GM23338 (cell line): ENCODE data around the gene FCHSD2. TPM values are rescaled to one million over a fixed set of nuclear protein-coding genes. Genes with fewer than 3 reads are reported as not detected.

Experiments
- ATAC-seq: fragments of 200-7000 bp; cut with Tn5 transposase; 3 replicates; pipeline ENCODE4 v1.9.1; 2020
- DNase-seq: peaks from one replicate; pipeline ENCODE4 v3.0.0-alpha.2; 2015; ENCODE audit warnings: low spot score
- H2AFZ ChIP-seq: fragments of 200-600 bp; sonication (generic); 2 replicates; pipeline ENCODE4 v1.8.0; 2016; ENCODE audit warnings: antibody characterized with exemption, mild to moderate bottlenecking, moderate library complexity
- H3F3A ChIP-seq: fragments of 200-600 bp; sonication (generic); replicated peaks from 2 replicates; pipeline ENCODE4 v1.8.0; 2017; ENCODE audit warnings: antibody characterized with exemption, mixed run types, low read depth
- H3K27ac ChIP-seq: fragments of 200-600 bp; sonication (generic); 2 replicates; pipeline ENCODE4 v1.6.1; 2016; ENCODE audit warnings: low read depth
- H3K27me3 ChIP-seq: fragments of 200-600 bp; sonication (generic); 2 replicates; pipeline ENCODE4 v1.8.0; 2016; ENCODE audit warnings: mild to moderate bottlenecking, mixed run types, moderate library complexity; ENCODE audit not compliant: insufficient read depth
- H3K36me3 ChIP-seq: fragments of 200-600 bp; sonication (generic); 2 replicates; pipeline ENCODE4 v1.8.0; 2016; ENCODE audit warnings: mild to moderate bottlenecking; ENCODE audit not compliant: insufficient read depth
- H3K4me1 ChIP-seq: fragments of 200-600 bp; sonication (generic); 2 replicates; pipeline ENCODE4 v1.8.0; 2016; ENCODE audit warnings: mild to moderate bottlenecking, moderate library complexity; ENCODE audit not compliant: insufficient read depth
- H3K4me2 ChIP-seq: fragments of 200-600 bp; sonication (generic); 2 replicates; pipeline ENCODE4 v1.7.1; 2017; ENCODE audit warnings: mixed run types
- H3K4me3 ChIP-seq: fragments of 200-600 bp; sonication (generic); 2 replicates; pipeline ENCODE4 v1.6.1; 2016; ENCODE audit warnings: mixed run types
- H3K79me2 ChIP-seq: fragments of 200-600 bp; sonication (generic); replicated peaks from 2 replicates; pipeline ENCODE4 v1.8.0; 2017; ENCODE audit warnings: mild to moderate bottlenecking; ENCODE audit not compliant: insufficient read depth
- H3K9me2 ChIP-seq: fragments of 200-600 bp; sonication (generic); 2 replicates; pipeline ENCODE4 v1.8.0; 2017; ENCODE audit not compliant: insufficient read depth
- H4K20me1 ChIP-seq: fragments of 200-600 bp; sonication (generic); replicated peaks from 2 replicates; pipeline ENCODE4 v1.8.0; 2017; ENCODE audit warnings: mild to moderate bottlenecking; ENCODE audit not compliant: insufficient read depth
- H3K27ac Mint-ChIP-seq: 2 replicates; pipeline ENCODE4 v1.8.0; 2020; ENCODE audit warnings: inconsistent platforms, mild to moderate bottlenecking, moderate library complexity, mixed read lengths
- H3K27me3 Mint-ChIP-seq: 3 replicates; pipeline ENCODE4 v1.8.0; 2022; ENCODE audit warnings: low read depth, mild to moderate bottlenecking, moderate library complexity, mixed read lengths, inconsistent platforms; ENCODE audit not compliant: insufficient read depth, poor library complexity
- H3K36me3 Mint-ChIP-seq: 3 replicates; pipeline ENCODE4 v1.8.0; 2021; ENCODE audit warnings: low read depth, mild to moderate bottlenecking, inconsistent platforms, moderate library complexity, mixed read lengths
- H3K4me1 Mint-ChIP-seq: 3 replicates; pipeline ENCODE4 v1.8.0; 2020; ENCODE audit warnings: mild to moderate bottlenecking, inconsistent platforms, mixed read lengths
- H3K4me3 Mint-ChIP-seq: 3 replicates; pipeline ENCODE4 v1.8.0; 2021; ENCODE audit warnings: moderate library complexity, mild to moderate bottlenecking, inconsistent platforms, mixed read lengths
- H3K9me3 Mint-ChIP-seq: 3 replicates; pipeline ENCODE4 v1.8.0; 2020; ENCODE audit warnings: moderate library complexity, mild to moderate bottlenecking, inconsistent platforms, mixed read lengths
- EZH2 ChIP-seq: fragments of 200-600 bp; sonication (generic); IDR thresholded peaks from one replicate; pipeline ENCODE4 v1.8.0; 2017; ENCODE audit warnings: antibody characterized with exemption, mild to moderate bottlenecking, low read depth; ENCODE audit not compliant: unreplicated experiment
- JUNB ChIP-seq: IDR thresholded peaks from one replicate; pipeline ENCODE4 v1.6.1; 2016; ENCODE audit warnings: antibody characterized with exemption; ENCODE audit not compliant: unreplicated experiment
- POLR2AphosphoS5 ChIP-seq: IDR thresholded peaks from 2 replicates; pipeline ENCODE4 v1.6.1; 2016; ENCODE audit warnings: antibody characterized with exemption, low read depth
- ZNF331 ChIP-seq: fragments of 250-450 bp; sonication (Bioruptor Pico); IDR thresholded peaks from 2 replicates; pipeline ENCODE4 v1.5.0; 2020; ENCODE audit warnings: low read depth, mild to moderate bottlenecking, moderate library complexity
- polyA plus RNA-seq: library from polyadenylated mRNA; unstranded; fragments of >200 nt; fragmentation: Nextera tagmentation; extraction: Ambion mirVana; gene quantifications from 2 replicates; pipeline ENCODE4 v1.2.1, GENCODE V29; 2016
- total RNA-seq: library from RNA; depleted of rRNA; stranded (reverse); fragments of >200 nt; shearing (Covaris generic); gene quantifications from 2 replicates; pipeline ENCODE4 v1.2.3, GENCODE V29; 2014
- TF ChIP-seq, protein P1 (sequence below): IDR thresholded peaks from 2 replicates; pipeline ENCODE4 v1.6.1; 2016; ENCODE audit warnings: antibody characterized with exemption
- TF ChIP-seq, protein P2 (sequence below): IDR thresholded peaks from one replicate; pipeline ENCODE4 v1.6.1; 2018; ENCODE audit warnings: antibody characterized with exemption; ENCODE audit not compliant: unreplicated experiment

The FCHSD2 gene
- total and polyA plus RNA-seq, 2 experiments from 2014 or later = 3.6 to 5.2 TPM

DNA sequence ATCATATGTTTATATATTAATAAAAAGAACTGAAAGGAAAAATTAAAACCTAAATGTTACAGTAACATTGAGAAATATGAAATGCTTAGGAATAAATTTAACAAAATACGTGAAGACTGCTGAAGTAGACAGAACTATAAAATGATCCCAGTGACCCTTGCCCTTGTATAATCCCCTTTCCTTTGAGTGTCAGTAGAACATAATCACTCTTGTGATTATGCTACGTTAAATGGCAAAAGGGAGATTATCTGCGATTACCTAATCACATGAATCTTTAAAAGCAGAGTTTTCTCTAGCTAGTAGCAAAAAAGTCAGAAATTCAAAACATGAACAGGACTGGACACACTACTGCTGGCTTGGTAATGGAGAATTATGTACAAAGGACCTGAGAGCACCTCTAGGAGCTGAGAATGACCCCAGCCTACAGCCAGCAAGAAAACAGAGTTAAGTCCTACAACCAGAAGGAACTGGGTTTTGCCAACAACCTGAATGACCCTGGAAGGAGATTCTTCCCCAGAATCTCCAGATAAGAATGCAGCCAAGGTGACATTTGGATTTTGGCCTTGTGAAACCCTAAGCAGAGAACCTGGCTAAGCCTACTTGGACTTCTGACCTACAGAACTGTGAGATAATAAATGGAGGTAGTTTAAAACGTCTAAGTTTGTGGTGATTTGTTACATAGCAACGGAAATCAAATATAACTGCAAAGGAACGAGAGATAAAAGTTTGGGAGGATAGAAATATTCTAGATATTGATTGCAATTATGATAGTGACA, 170.7 kb downstream of the FCHSD2 start:
- no peak overlapping the region for H2AFZ ChIP-seq
- no peak overlapping the region for H3K27ac ChIP-seq
- H3K4me3 Mint-ChIP-seq = no peak overlapping the region
- H3K4me1 Mint-ChIP-seq = no peaks in the 10 kb centered on the region
- ATAC-seq = no peak
- no peaks in the 10 kb centered on the region for H3F3A ChIP-seq
- no peak for DNase-seq
- no peaks in the 10 kb centered on the region for H3K27me3 ChIP-seq
- H3K9me2 ChIP-seq = no peaks in the 10 kb centered on the region
- H3K4me3 ChIP-seq = no peak overlapping the region
- H3K36me3 ChIP-seq = no peaks in the 10 kb centered on the region
- H3K4me2 ChIP-seq = no peak overlapping the region
- H3K9me3 Mint-ChIP-seq = peaks cover 1% of the 10 kb centered on the region; the same call in 2 of the 3 replicates
- peaks cover under 1% of the 10 kb centered on the region; the same call in 1 of the 3 replicates for H3K36me3 Mint-ChIP-seq
- TF ChIP-seq ZNF331 (no peak), EZH2 (no peak), POLR2AphosphoS5 (no peak)
- TF ChIP-seq, protein P1, sequence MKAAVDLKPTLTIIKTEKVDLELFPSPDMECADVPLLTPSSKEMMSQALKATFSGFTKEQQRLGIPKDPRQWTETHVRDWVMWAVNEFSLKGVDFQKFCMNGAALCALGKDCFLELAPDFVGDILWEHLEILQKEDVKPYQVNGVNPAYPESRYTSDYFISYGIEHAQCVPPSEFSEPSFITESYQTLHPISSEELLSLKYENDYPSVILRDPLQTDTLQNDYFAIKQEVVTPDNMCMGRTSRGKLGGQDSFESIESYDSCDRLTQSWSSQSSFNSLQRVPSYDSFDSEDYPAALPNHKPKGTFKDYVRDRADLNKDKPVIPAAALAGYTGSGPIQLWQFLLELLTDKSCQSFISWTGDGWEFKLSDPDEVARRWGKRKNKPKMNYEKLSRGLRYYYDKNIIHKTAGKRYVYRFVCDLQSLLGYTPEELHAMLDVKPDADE = no peak
- no peaks in the 10 kb centered on the region; the same call in 1 of the 2 replicates for H4K20me1 ChIP-seq
- H3K79me2 ChIP-seq = no peaks in the 10 kb centered on the region
- no peaks in the 10 kb centered on the region for H3K4me1 ChIP-seq
- no peak overlapping the region for H3K27ac Mint-ChIP-seq
- no peaks in the 10 kb centered on the region for H3K27me3 Mint-ChIP-seq

DNA sequence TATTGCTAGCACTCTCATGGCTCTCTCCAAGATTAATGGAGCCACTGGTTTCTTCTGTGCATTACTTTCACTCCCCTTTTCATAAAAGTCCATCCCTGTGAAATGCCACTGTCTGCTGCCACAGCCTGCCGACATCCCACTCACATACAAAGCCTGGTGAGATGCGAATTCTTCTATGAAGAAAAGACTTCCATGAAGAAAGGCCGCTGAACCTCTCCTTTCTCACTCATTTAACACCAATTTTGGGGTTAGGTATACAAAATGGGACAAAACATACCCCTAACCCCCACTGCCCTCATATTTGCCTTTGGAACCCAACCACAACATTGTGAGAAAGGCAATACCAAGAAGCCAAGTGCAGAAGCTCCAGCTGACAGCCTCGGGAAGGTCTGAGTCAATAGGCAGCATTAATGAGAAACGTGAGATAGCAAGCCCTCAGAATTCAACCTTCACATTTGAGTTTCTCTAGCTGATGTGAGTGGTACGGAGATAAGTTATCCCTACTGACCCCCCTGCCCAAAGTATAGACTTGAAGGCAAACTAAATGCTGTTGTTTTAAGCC, 171.5 kb downstream of the FCHSD2 start:
- DNase-seq = no peak
- no peak overlapping the region for H3K4me3 Mint-ChIP-seq
- H3K4me1 ChIP-seq = no peaks in the 10 kb centered on the region
- no peak overlapping the region for H3K27ac Mint-ChIP-seq
- no peaks in the 10 kb centered on the region; the same call in 1 of the 2 replicates for H4K20me1 ChIP-seq
- TF ChIP-seq, protein P2, sequence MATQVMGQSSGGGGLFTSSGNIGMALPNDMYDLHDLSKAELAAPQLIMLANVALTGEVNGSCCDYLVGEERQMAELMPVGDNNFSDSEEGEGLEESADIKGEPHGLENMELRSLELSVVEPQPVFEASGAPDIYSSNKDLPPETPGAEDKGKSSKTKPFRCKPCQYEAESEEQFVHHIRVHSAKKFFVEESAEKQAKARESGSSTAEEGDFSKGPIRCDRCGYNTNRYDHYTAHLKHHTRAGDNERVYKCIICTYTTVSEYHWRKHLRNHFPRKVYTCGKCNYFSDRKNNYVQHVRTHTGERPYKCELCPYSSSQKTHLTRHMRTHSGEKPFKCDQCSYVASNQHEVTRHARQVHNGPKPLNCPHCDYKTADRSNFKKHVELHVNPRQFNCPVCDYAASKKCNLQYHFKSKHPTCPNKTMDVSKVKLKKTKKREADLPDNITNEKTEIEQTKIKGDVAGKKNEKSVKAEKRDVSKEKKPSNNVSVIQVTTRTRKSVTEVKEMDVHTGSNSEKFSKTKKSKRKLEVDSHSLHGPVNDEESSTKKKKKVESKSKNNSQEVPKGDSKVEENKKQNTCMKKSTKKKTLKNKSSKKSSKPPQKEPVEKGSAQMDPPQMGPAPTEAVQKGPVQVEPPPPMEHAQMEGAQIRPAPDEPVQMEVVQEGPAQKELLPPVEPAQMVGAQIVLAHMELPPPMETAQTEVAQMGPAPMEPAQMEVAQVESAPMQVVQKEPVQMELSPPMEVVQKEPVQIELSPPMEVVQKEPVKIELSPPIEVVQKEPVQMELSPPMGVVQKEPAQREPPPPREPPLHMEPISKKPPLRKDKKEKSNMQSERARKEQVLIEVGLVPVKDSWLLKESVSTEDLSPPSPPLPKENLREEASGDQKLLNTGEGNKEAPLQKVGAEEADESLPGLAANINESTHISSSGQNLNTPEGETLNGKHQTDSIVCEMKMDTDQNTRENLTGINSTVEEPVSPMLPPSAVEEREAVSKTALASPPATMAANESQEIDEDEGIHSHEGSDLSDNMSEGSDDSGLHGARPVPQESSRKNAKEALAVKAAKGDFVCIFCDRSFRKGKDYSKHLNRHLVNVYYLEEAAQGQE = no peak
- TF ChIP-seq ZNF331 (no peak), JUNB (no peak)
- TF ChIP-seq, protein P1 = no peak
- H3K4me1 Mint-ChIP-seq = no peaks in the 10 kb centered on the region
- no peak for ATAC-seq
- H3K27ac ChIP-seq = no peak overlapping the region
- H3K9me2 ChIP-seq = no peaks in the 10 kb centered on the region
- H3K27me3 Mint-ChIP-seq = no peaks in the 10 kb centered on the region
- no peak overlapping the region for H3K4me2 ChIP-seq
- H3K4me3 ChIP-seq = no peak overlapping the region
- H3F3A ChIP-seq = no peaks in the 10 kb centered on the region
- H3K27me3 ChIP-seq = no peaks in the 10 kb centered on the region
- no peaks in the 10 kb centered on the region for H3K36me3 ChIP-seq
- H3K9me3 Mint-ChIP-seq = no peaks in the 10 kb centered on the region
- no peaks in the 10 kb centered on the region for H3K79me2 ChIP-seq
- no peaks in the 10 kb centered on the region for H3K36me3 Mint-ChIP-seq
- H2AFZ ChIP-seq = no peak overlapping the region
